Naive thymus-derived CD4-positive, alpha-beta T cell (primary cell): ENCODE results near the gene CLEC20A. TPM values are rescaled to one million over a fixed set of nuclear protein-coding genes. Genes with fewer than 3 reads are reported as not detected.
A peak's percentile ranks its signal among the peaks of the same experiment; 100 is the strongest.

Experiments
- ATAC-seq: fragments of 150-1000 bp; cut with Tn5 transposase; 2 replicates; pipeline ENCODE4 v1.10.0; 2021; ENCODE audit warnings: mild to moderate bottlenecking, moderate library complexity
- CTCF ChIA-PET: fragments of 350-600 bp; sonication (Branson Sonifier 250); formaldehyde crosslinking; loops from one replicate; lab custom pipeline; 2021; ENCODE audit warnings: antibody characterized with exemption; lab: Charles Lee
- POLR2A ChIA-PET: fragments of 350-600 bp; sonication (Branson Sonifier 250); formaldehyde crosslinking; loops from one replicate; lab custom pipeline; 2021; ENCODE audit warnings: antibody characterized with exemption, inconsistent platforms; lab: Charles Lee
- DNase-seq, 9 donors: peaks; one replicate each; pipeline versions ENCODE4 v3.0.0 to v3.0.0-alpha.2; 2020 to 2022; ENCODE audit warnings: mixed read lengths in 1 of 9
- H3K27ac ChIP-seq: one replicate; pipeline ENCODE4 v1.7.0; 2013; ENCODE audit warnings: mild to moderate bottlenecking, low read depth, low read length, moderate library complexity
- H3K27me3 ChIP-seq, 2 donors: one replicate each; pipeline ENCODE4 v1.7.0; 2013; ENCODE audit warnings: low read length in 2 of 2, mild to moderate bottlenecking in 2 of 2, moderate library complexity in 2 of 2; ENCODE audit not compliant: control insufficient read depth in 2 of 2, insufficient read depth in 2 of 2
- H3K36me3 ChIP-seq, 3 experiments: 1 replicate in 2 of 3; 2 replicates in 1 of 3; pipeline ENCODE4 v1.7.0; 2013; ENCODE audit warnings: low read length in 3 of 3, mild to moderate bottlenecking in 3 of 3, moderate library complexity in 1 of 3; ENCODE audit not compliant: insufficient read depth in 3 of 3, control insufficient read depth in 2 of 3
- H3K4me1 ChIP-seq, 2 donors: one replicate each; pipeline ENCODE4 v1.7.0; 2013; ENCODE audit warnings: low read length in 2 of 2, mild to moderate bottlenecking in 2 of 2, moderate library complexity in 1 of 2; ENCODE audit not compliant: control insufficient read depth in 2 of 2, insufficient read depth in 2 of 2
- H3K4me3 ChIP-seq: 2 replicates; pipeline ENCODE4 v1.7.0; 2013; ENCODE audit warnings: mild to moderate bottlenecking, low read length
- H3K9me3 ChIP-seq, 3 experiments: 1 replicate in 2 of 3; 2 replicates in 1 of 3; pipeline ENCODE4 v1.7.0; 2013; ENCODE audit warnings: low read length in 3 of 3; ENCODE audit not compliant: control insufficient read depth in 2 of 3
- H3K27ac Mint-ChIP-seq, 9 donors: one replicate each; pipeline ENCODE4 v1.8.0; 2020 to 2022; ENCODE audit warnings: mixed read lengths in 9 of 9, mild to moderate bottlenecking in 8 of 9, moderate library complexity in 5 of 9, inconsistent platforms in 2 of 9
- H3K27me3 Mint-ChIP-seq, 5 donors: one replicate each; pipeline ENCODE4 v1.8.0; 2021 to 2022; ENCODE audit warnings: mixed read lengths in 5 of 5, mild to moderate bottlenecking in 1 of 5
- H3K36me3 Mint-ChIP-seq, 5 donors: one replicate each; pipeline ENCODE4 v1.8.0; 2020 to 2022; ENCODE audit warnings: mixed read lengths in 5 of 5, mild to moderate bottlenecking in 3 of 5, inconsistent platforms in 1 of 5
- H3K4me1 Mint-ChIP-seq, 7 donors: one replicate each; pipeline ENCODE4 v1.8.0; 2020 to 2022; ENCODE audit warnings: mixed read lengths in 7 of 7, mild to moderate bottlenecking in 3 of 7, inconsistent platforms in 1 of 7
- H3K4me3 Mint-ChIP-seq, 10 donors: one replicate each; pipeline ENCODE4 v1.8.0; 2020 to 2022; ENCODE audit warnings: mild to moderate bottlenecking in 10 of 10, mixed read lengths in 10 of 10, moderate library complexity in 6 of 10, inconsistent platforms in 2 of 10
- H3K9me3 Mint-ChIP-seq, 11 donors: one replicate each; pipeline ENCODE4 v1.8.0; 2020 to 2022; ENCODE audit warnings: mixed read lengths in 11 of 11, mild to moderate bottlenecking in 4 of 11, inconsistent platforms in 1 of 11, moderate library complexity in 1 of 11
- intact Hi-C, 2 donors: fragments of 100-400 bp; cut with micrococcal nuclease; formaldehyde crosslinking; loops; one replicate each; pipeline ENCODE4 v1.15.1; 2023
- polyA plus RNA-seq, 2 donors: library from polyadenylated mRNA; unstranded; fragments of 300-500 nt; fragmentation: Illumina TruSeq; gene quantifications; one replicate each; pipeline ENCODE4 v1.2.3, GENCODE V29; 2021
- total RNA-seq, 6 experiments: library from RNA in 5 of 6; stranded (reverse) in 5 of 6; gene quantifications; 1 replicate in 5 of 6; 2 replicates in 1 of 6; pipeline ENCODE4 v1.2.3 and lab custom pipeline; 2021 to 2026

The CLEC20A gene
- total RNA-seq (not detected), polyA plus RNA-seq (not detected), total RNA-seq (lab: John Stamatoyannopoulos, UW) (not detected)

- Histone ChIP-seq H3K4me3 (no peak within 1 kb of the TSS), H3K4me1 (no peaks in the 10 kb centered on the region), H3K36me3 (no peaks in the 10 kb centered on the region), H3K27ac (no peak within 1 kb of the TSS), H3K9me3 (no peaks in the 10 kb centered on the region), H3K27me3 (no peaks in the 10 kb centered on the region)
- DNase-seq, result no peak
- Mint-ChIP-seq H3K4me3 (no peak within 1 kb of the TSS), H3K27ac (no peak within 1 kb of the TSS), H3K4me1 (no peaks in the 10 kb centered on the region), H3K27me3 (no peaks in the 10 kb centered on the region), H3K36me3 (no peaks in the 10 kb centered on the region), H3K9me3 (no peaks in the 10 kb centered on the region)
- ChIA-PET CTCF (no interaction called here), POLR2A (no interaction called here)
- intact Hi-C loops, result no loop called here
- no peak for ATAC-seq
Measured at GRCh38 chr1:178496410-178497135, at the start of gene CLEC20A. TSS of gene CLEC20A (minus strand) at chr1:178496964. CDS start at chr1:178496939, 25 bp downstream.

GRCh38 chr1:178544531-178544930 lies 47.8 kb upstream of the CLEC20A start:
- ChIA-PET POLR2A (no interaction called here), CTCF (interaction anchor here (0.7 kb wide), 1 partner anchor 208 kb away, joined by 4 read pairs; no protein-coding TSS in a partner anchor)
- no peak overlapping the region for H3K27ac ChIP-seq
- Mint-ChIP-seq H3K36me3 (peaks cover 0 to 5% (median 0%) of the 10 kb centered on the region in 5 donors), H3K27ac (peak overlapping the region in 3 of 9 donors; percentile 6 to 53 (median 38)), H3K9me3 (no peaks in the 10 kb centered on the region), H3K4me1 (peaks cover 0 to 15% (median 10%) of the 10 kb centered on the region in 7 donors), H3K4me3 (peak overlapping the region in 5 of 10 donors; percentile 9 to 77 (median 52)), H3K27me3 (no peaks in the 10 kb centered on the region)
- H3K4me3 ChIP-seq, result no peak overlapping the region
- no peaks in the 10 kb centered on the region for H3K27me3 ChIP-seq
- peaks cover 0 to 5% of the 10 kb centered on the region in 2 donors for H3K4me1 ChIP-seq
- intact Hi-C loops, result loop anchor here (10.0 kb wide), 2 partner anchors 540 to 1270 kb away; partner anchors contain the start of gene TOR3A (in 1 of the 2)
- no peaks in the 10 kb centered on the region for H3K9me3 ChIP-seq
- peaks cover 0 to 3% (median 0%) of the 10 kb centered on the region in 3 experiments for H3K36me3 ChIP-seq
- ATAC-seq, result no peak
- DNase-seq, result no peak

- peaks cover 0 to 3% (median 0%) of the 10 kb centered on the region in 3 experiments for H3K36me3 ChIP-seq
- peak overlapping the region; percentile 88 to 96 (median 92) for H3K4me3 Mint-ChIP-seq
- no peaks in the 10 kb centered on the region for H3K9me3 Mint-ChIP-seq
- CTCF ChIA-PET, result interaction anchor here (1.1 to 2.2 kb wide), 4 partner anchors 16 to 460 kb away, joined by 3 to 22 read pairs (median 6); no protein-coding TSS in a partner anchor
- H3K27me3 ChIP-seq, result no peaks in the 10 kb centered on the region
- H3K4me3 ChIP-seq, result peak overlapping the region; percentile 99
- POLR2A ChIA-PET, result no interaction called here
- no peaks in the 10 kb centered on the region for H3K9me3 ChIP-seq
- intact Hi-C loops, result loop anchor here (2.0 to 10.0 kb wide), 7 partner anchors 184 to 1272 kb away; partner anchors contain the start of genes AXDND1 (in 1 of the 2), SOAT1 (in 1 of the 2) and TOR3A (in 1 of the 2)
- H3K27ac ChIP-seq, result peak overlapping the region; percentile 34
- peak overlapping the region in 4 of 9 donors; percentile 33 to 61 (median 46) for H3K27ac Mint-ChIP-seq
- DNase-seq, result peak in 3 of 9 donors; percentile 11 to 31 (median 14)
- H3K4me1 ChIP-seq, result peaks cover 0 to 5% of the 10 kb centered on the region in 2 donors
- no peak for ATAC-seq
- peaks cover 0 to 15% (median 10%) of the 10 kb centered on the region in 7 donors for H3K4me1 Mint-ChIP-seq
- no peaks in the 10 kb centered on the region for H3K27me3 Mint-ChIP-seq
- H3K36me3 Mint-ChIP-seq, result no peaks in the 10 kb centered on the region
Measured at GRCh38 chr1:178543290-178543607, 46.5 kb upstream of the CLEC20A start.

- Mint-ChIP-seq H3K4me1 (peaks cover 0 to 15% (median 10%) of the 10 kb centered on the region in 7 donors), H3K9me3 (no peaks in the 10 kb centered on the region), H3K27me3 (no peaks in the 10 kb centered on the region), H3K4me3 (peak overlapping the region; percentile 89 to 96 (median 92)), H3K27ac (peak overlapping the region; percentile 32 to 88 (median 83)), H3K36me3 (no peaks in the 10 kb centered on the region)
- Histone ChIP-seq H3K9me3 (no peaks in the 10 kb centered on the region), H3K27ac (peak overlapping the region; percentile 56), H3K36me3 (peaks cover 0 to 3% (median 0%) of the 10 kb centered on the region in 3 experiments), H3K4me3 (peak overlapping the region; percentile 99), H3K4me1 (peaks cover 0 to 5% of the 10 kb centered on the region in 2 donors), H3K27me3 (no peaks in the 10 kb centered on the region)
- DNase-seq (peak; percentile 61 to 98 (median 87)), ATAC-seq (peak; percentile 96)
- intact Hi-C loops, result loop anchor here (1.0 to 10.0 kb wide), 15 partner anchors 10 to 1272 kb away; partner anchors contain the start of genes AXDND1 (in 2 of the 2), FAM20B (in 1 of the 2), SOAT1 (in 1 of the 2) and TOR3A (in 1 of the 2)
- ChIA-PET POLR2A (no interaction called here), CTCF (interaction anchor here (1.1 to 2.2 kb wide), 5 partner anchors 16 to 460 kb away, joined by 3 to 22 read pairs (median 7); no protein-coding TSS in a partner anchor)
Measured at GRCh38 chr1:178542554-178543289, 46.0 kb upstream of the CLEC20A start.

GRCh38 chr1:178541829-178542553 lies 45.2 kb upstream of the CLEC20A start:
- H3K9me3 Mint-ChIP-seq, result no peaks in the 10 kb centered on the region
- peaks cover 0 to 15% (median 10%) of the 10 kb centered on the region in 7 donors for H3K4me1 Mint-ChIP-seq
- peak overlapping the region; percentile 99 for H3K4me3 ChIP-seq
- intact Hi-C loops, result loop anchor here (1.0 to 10.0 kb wide), 15 partner anchors 10 to 1273 kb away; partner anchors contain the start of genes AXDND1 (in 2 of the 2), FAM20B (in 1 of the 2), SOAT1 (in 1 of the 2) and TOR3A (in 1 of the 2)
- H3K4me1 ChIP-seq, result peaks cover 0 to 5% of the 10 kb centered on the region in 2 donors
- H3K36me3 ChIP-seq, result peaks cover 0 to 3% (median 0%) of the 10 kb centered on the region in 3 experiments
- H3K27me3 ChIP-seq, result no peaks in the 10 kb centered on the region
- peak overlapping the region; percentile 89 to 96 (median 92) for H3K4me3 Mint-ChIP-seq
- ChIA-PET POLR2A (no interaction called here), CTCF (interaction anchor here (1.2 to 2.2 kb wide), 4 partner anchors 10 to 461 kb away, joined by 5 to 22 read pairs (median 8); no protein-coding TSS in a partner anchor)
- H3K9me3 ChIP-seq, result no peaks in the 10 kb centered on the region
- no peaks in the 10 kb centered on the region for H3K36me3 Mint-ChIP-seq
- no peaks in the 10 kb centered on the region for H3K27me3 Mint-ChIP-seq
- peak overlapping the region; percentile 56 for H3K27ac ChIP-seq
- DNase-seq, result peak in 4 of 9 donors; percentile 12 to 56 (median 14)
- ATAC-seq, result peak; percentile 36
- H3K27ac Mint-ChIP-seq, result peak overlapping the region; percentile 32 to 88 (median 83)
